Measurements from ENCODE around the gene PCDHGA1. TPM values are rescaled to one million over a fixed set of nuclear protein-coding genes. Genes with fewer than 3 reads are reported as not detected.

Gene PCDHGA1
- total and polyA plus RNA-seq, 2 donors (not counting 1 experiment from before 2014, with no cell fraction given): 0.06 to 0.64 TPM

DNA sequence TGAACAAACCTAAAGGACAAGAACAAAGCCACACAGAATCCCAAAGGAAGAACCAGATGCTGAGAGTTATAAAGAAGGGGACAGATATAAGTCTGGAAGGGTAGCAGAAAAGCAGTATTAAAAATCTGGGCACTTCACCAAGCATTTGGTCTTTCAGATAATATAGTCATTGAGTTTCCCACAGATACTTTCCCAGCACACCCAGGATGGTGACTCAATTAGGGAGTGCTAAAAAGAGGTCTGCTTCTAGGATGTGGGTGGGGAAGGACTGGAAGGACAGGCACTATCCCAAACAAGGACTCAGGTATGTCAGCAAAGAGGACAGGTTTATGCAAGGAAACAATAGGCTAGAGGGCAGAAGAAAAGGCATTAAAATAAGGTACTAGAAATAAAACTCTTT is 229.1 kb downstream of the PCDHGA1 start:
- H3K4me1 Mint-ChIP-seq: peaks cover 8% of the 10 kb centered on the region
- no peak overlapping the region for H3K4me2 ChIP-seq (replicated peaks; ENCODE audit: low read depth, low read length, poor library complexity, severe bottlenecking)
- H3K27me3 Mint-ChIP-seq: no peaks in the 10 kb centered on the region
- H4K20me1 ChIP-seq (ENCODE audit: control insufficient read depth, insufficient read depth, low read length, poor library complexity, severe bottlenecking): no peaks in the 10 kb centered on the region
- ATAC-seq (ENCODE audit: low read depth) (no peak), DNase-seq (no peak)
- no peaks in the 10 kb centered on the region for H3K4me1 ChIP-seq (ENCODE audit: control insufficient read depth in 2 of 2, insufficient read depth in 2 of 2, low read length in 2 of 2)
- no peaks in the 10 kb centered on the region for H3K9me3 Mint-ChIP-seq (ENCODE audit: insufficient read depth)
- no peak overlapping the region for H3K27ac ChIP-seq (ENCODE audit: low read length in 2 of 2)
- no peak overlapping the region for H3K4me3 Mint-ChIP-seq
- ChIA-PET CTCF (interaction anchor here (0.7 to 5.8 kb wide), 10 partner anchors 10 to 189 kb away, joined by 4 to 48 read pairs (median 19); partner anchors contain the start of genes PCDHGA10, PCDHGA11, PCDHGA12 and PCDHGB3), POLR2A (no interaction called here)
- peaks cover 20% of the 10 kb centered on the region for H3K79me2 ChIP-seq (ENCODE audit: control insufficient read depth, insufficient read depth, low read length)
- no peak overlapping the region for H2AFZ ChIP-seq (ENCODE audit: insufficient read depth, low read depth, low read length, poor library complexity, severe bottlenecking)
- H3K27ac Mint-ChIP-seq: no peak overlapping the region
- H3K36me3 ChIP-seq (replicated peaks in 1 of 2; ENCODE audit: control extremely low read depth in 1 of 2, control insufficient read depth in 1 of 2, extremely low read depth in 1 of 2, insufficient read depth in 2 of 2, low read length in 1 of 2): peaks cover 17 to 41% of the 10 kb centered on the region in 2 experiments
- intact Hi-C loops (cut with micrococcal nuclease): no loop called here
- no peak overlapping the region for H3K4me3 ChIP-seq (ENCODE audit: control extremely low read depth in 1 of 5, extremely low read depth in 1 of 5, insufficient read depth in 1 of 5, low read depth in 2 of 5, low read length in 4 of 5)
- no peak overlapping the region for H3K9ac ChIP-seq (ENCODE audit: low read length)
- TF ChIP-seq, protein P1, sequence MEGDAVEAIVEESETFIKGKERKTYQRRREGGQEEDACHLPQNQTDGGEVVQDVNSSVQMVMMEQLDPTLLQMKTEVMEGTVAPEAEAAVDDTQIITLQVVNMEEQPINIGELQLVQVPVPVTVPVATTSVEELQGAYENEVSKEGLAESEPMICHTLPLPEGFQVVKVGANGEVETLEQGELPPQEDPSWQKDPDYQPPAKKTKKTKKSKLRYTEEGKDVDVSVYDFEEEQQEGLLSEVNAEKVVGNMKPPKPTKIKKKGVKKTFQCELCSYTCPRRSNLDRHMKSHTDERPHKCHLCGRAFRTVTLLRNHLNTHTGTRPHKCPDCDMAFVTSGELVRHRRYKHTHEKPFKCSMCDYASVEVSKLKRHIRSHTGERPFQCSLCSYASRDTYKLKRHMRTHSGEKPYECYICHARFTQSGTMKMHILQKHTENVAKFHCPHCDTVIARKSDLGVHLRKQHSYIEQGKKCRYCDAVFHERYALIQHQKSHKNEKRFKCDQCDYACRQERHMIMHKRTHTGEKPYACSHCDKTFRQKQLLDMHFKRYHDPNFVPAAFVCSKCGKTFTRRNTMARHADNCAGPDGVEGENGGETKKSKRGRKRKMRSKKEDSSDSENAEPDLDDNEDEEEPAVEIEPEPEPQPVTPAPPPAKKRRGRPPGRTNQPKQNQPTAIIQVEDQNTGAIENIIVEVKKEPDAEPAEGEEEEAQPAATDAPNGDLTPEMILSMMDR (IDR thresholded peaks at IDR 0.05): no peak
- TF ChIP-seq EZH2 (IDR thresholded peaks at IDR 0.05; ENCODE audit: borderline replicate concordance, insufficient read depth, low read depth, low read length, poor library complexity, severe bottlenecking): no peak
- no peaks in the 10 kb centered on the region for H3K27me3 ChIP-seq (replicated peaks in 1 of 4; ENCODE audit: control extremely low read depth in 1 of 4, control insufficient read depth in 3 of 4, insufficient read depth in 4 of 4, low read length in 3 of 4)
- no peaks in the 10 kb centered on the region for H3K9me3 ChIP-seq (ENCODE audit: control extremely low read depth in 1 of 3, control insufficient read depth in 2 of 3, insufficient read depth in 1 of 3, low read length in 2 of 3)

DNA sequence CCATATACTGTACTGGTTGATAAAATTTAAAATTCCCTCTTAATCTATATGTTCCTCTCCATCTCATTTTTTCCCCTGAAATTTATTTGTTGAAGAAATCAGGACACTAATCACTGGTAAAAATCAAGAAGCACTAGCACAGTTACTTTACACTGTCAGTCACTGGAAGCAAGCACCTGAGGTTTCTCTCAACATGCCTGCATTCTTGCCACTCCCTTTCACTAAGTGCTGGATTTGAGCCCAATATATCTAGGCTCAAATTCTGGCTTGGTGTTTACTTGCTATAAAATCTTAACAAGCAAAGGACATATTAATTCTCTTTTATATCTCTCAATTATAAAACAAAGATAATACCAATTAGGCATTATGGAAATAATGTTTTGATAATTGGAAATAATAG is 229.8 kb downstream of the PCDHGA1 start:
- CTCF ChIA-PET: interaction anchor here (3.6 to 5.8 kb wide), 3 partner anchors 130 to 147 kb away, joined by 26 to 48 read pairs (median 31); partner anchors contain the start of genes PCDHGA10, PCDHGA11 and PCDHGA12
- H3K9ac ChIP-seq (ENCODE audit: low read length): no peak overlapping the region
- no peaks in the 10 kb centered on the region for H3K9me3 ChIP-seq (ENCODE audit: control extremely low read depth in 1 of 3, control insufficient read depth in 2 of 3, insufficient read depth in 1 of 3, low read length in 2 of 3)
- H2AFZ ChIP-seq (ENCODE audit: insufficient read depth, low read depth, low read length, poor library complexity, severe bottlenecking): no peak overlapping the region
- no peak overlapping the region for H3K4me3 ChIP-seq (ENCODE audit: control extremely low read depth in 1 of 5, extremely low read depth in 1 of 5, insufficient read depth in 1 of 5, low read depth in 2 of 5, low read length in 4 of 5)
- H3K36me3 ChIP-seq (replicated peaks in 1 of 2; ENCODE audit: control extremely low read depth in 1 of 2, control insufficient read depth in 1 of 2, extremely low read depth in 1 of 2, insufficient read depth in 2 of 2, low read length in 1 of 2): peaks cover 17 to 44% of the 10 kb centered on the region in 2 experiments
- Mint-ChIP-seq H3K9me3 (ENCODE audit: insufficient read depth) (no peaks in the 10 kb centered on the region), H3K4me3 (no peak overlapping the region), H3K27ac (no peak overlapping the region), H3K4me1 (peaks cover 8% of the 10 kb centered on the region), H3K27me3 (no peaks in the 10 kb centered on the region)
- no peaks in the 10 kb centered on the region for H4K20me1 ChIP-seq (ENCODE audit: control insufficient read depth, insufficient read depth, low read length, poor library complexity, severe bottlenecking)
- no peak for ATAC-seq (ENCODE audit: low read depth)
- POLR2A ChIA-PET: no interaction called here
- H3K4me2 ChIP-seq (replicated peaks; ENCODE audit: low read depth, low read length, poor library complexity, severe bottlenecking): no peak overlapping the region
- H3K27me3 ChIP-seq (replicated peaks in 1 of 4; ENCODE audit: control extremely low read depth in 1 of 4, control insufficient read depth in 3 of 4, insufficient read depth in 4 of 4, low read length in 3 of 4): no peaks in the 10 kb centered on the region
- no peak for TF ChIP-seq EZH2 (IDR thresholded peaks at IDR 0.05; ENCODE audit: borderline replicate concordance, insufficient read depth, low read depth, low read length, poor library complexity, severe bottlenecking)
- TF ChIP-seq, protein P1 (IDR thresholded peaks at IDR 0.05): no peak
- no peak overlapping the region for H3K27ac ChIP-seq (ENCODE audit: low read length in 2 of 2)
- intact Hi-C loops (cut with micrococcal nuclease): loop anchor here (10.0 kb wide), 2 partner anchors 375 to 475 kb away; partner anchors contain the start of genes PCDHB16 and PCDHB9
- DNase-seq: no peak
- H3K79me2 ChIP-seq (ENCODE audit: control insufficient read depth, insufficient read depth, low read length): peaks cover 20% of the 10 kb centered on the region
- H3K4me1 ChIP-seq (ENCODE audit: control insufficient read depth in 2 of 2, insufficient read depth in 2 of 2, low read length in 2 of 2): no peaks in the 10 kb centered on the region
